NCI-H524 (cell line): ENCODE results near the gene GMDS.

Experiments
- DNase-seq, 2 experiments: peaks; one replicate each; lab custom pipeline; 2025; lab: John Stamatoyannopoulos, UW

The GMDS gene

GRCh38 chr6:2205396-2205795 is 40.0 kb downstream of the GMDS start:
- DNase-seq: no peak

GRCh38 chr6:2204272-2204671 is 41.1 kb downstream of the GMDS start:
- DNase-seq: no peak

- DNase-seq: no peak
Measured at GRCh38 chr6:2203264-2203663, 42.1 kb downstream of the GMDS start.

GRCh38 chr6:2197984-2198383 is 47.4 kb downstream of the GMDS start:
- no peak for DNase-seq

GRCh38 chr6:2197177-2197671 is 48.2 kb downstream of the GMDS start:
- DNase-seq: no peak

- DNase-seq: peak; percentile 14 to 59
Measured at GRCh38 chr6:2196079-2196679, 49.2 kb downstream of the GMDS start.

GRCh38 chr6:2194643-2195042 is 50.8 kb downstream of the GMDS start:
- DNase-seq: no peak

GRCh38 chr6:2193931-2194330 is 51.5 kb downstream of the GMDS start:
- no peak for DNase-seq

GRCh38 chr6:2192976-2193375 is 52.4 kb downstream of the GMDS start:
- DNase-seq: no peak

GRCh38 chr6:2191390-2191740 is 54.0 kb downstream of the GMDS start:
- DNase-seq: no peak

GRCh38 chr6:2190661-2191389 is 54.6 kb downstream of the GMDS start:
- DNase-seq: no peak

- no peak for DNase-seq
Measured at GRCh38 chr6:2188856-2189384, 56.5 kb downstream of the GMDS start.

- DNase-seq: no peak
Measured at GRCh38 chr6:2188397-2188796, 57.0 kb downstream of the GMDS start.

GRCh38 chr6:2187826-2188225 is 57.6 kb downstream of the GMDS start:
- DNase-seq: no peak

- no peak for DNase-seq
Measured at GRCh38 chr6:2186516-2186915, 58.9 kb downstream of the GMDS start.

GRCh38 chr6:2185466-2185865 is 59.9 kb downstream of the GMDS start:
- peak in 1 of 2 experiments; percentile 25 for DNase-seq

GRCh38 chr6:2184700-2185455 is 60.5 kb downstream of the GMDS start:
- DNase-seq: no peak

- no peak for DNase-seq
Measured at GRCh38 chr6:2183752-2184151, 61.7 kb downstream of the GMDS start.

- no peak for DNase-seq
Measured at GRCh38 chr6:2183246-2183645, 62.2 kb downstream of the GMDS start.

GRCh38 chr6:2182251-2182650 is 63.2 kb downstream of the GMDS start:
- no peak for DNase-seq

GRCh38 chr6:2181567-2181966 is 63.8 kb downstream of the GMDS start:
- no peak for DNase-seq

GRCh38 chr6:2179950-2180349 is 65.5 kb downstream of the GMDS start:
- DNase-seq: no peak

GRCh38 chr6:2179241-2179640 is 66.2 kb downstream of the GMDS start:
- DNase-seq: no peak
